GM12878 (cell line): ENCODE data around the gene SNCB.

Experiments used
- BCL3 ChIP-seq: IDR thresholded peaks from 2 replicates; pipeline ENCODE4 v1.6.1; 2011; ENCODE audit warnings: borderline replicate concordance, low read depth, mild to moderate bottlenecking, moderate library complexity, low read length; ENCODE audit not compliant: insufficient read depth, poor library complexity, severe bottlenecking
- CTCF ChIP-seq, 3 experiments: IDR thresholded peaks in 2 of 3; conservative IDR thresholded peaks in 1 of 3; 2 replicates each; pipeline ENCODE4 v1.5.1; 2011; ENCODE audit warnings: low read depth in 3 of 3, low read length in 3 of 3, mild to moderate bottlenecking in 3 of 3, control low read depth in 2 of 3, moderate library complexity in 2 of 3, inconsistent platforms in 1 of 3, mixed read lengths in 1 of 3; ENCODE audit not compliant: control insufficient read depth in 2 of 3, insufficient read depth in 1 of 3; ENCODE audit errors: extremely low read depth in 1 of 3
- ELK1 ChIP-seq: IDR thresholded peaks from 2 replicates; pipeline ENCODE4 v1.6.1; 2012; ENCODE audit warnings: low read depth, low read length, improper control_type of control experiment
- EP300 ChIP-seq, 2 experiments: fragments of 150-350 bp in 1 of 2; IDR thresholded peaks; 2 replicates each; pipeline ENCODE4 v1.6.1; 2011 to 2012; ENCODE audit warnings: low read depth in 2 of 2, low read length in 2 of 2, borderline replicate concordance in 1 of 2, improper control_type of control experiment in 1 of 2, inconsistent platforms in 1 of 2; ENCODE audit not compliant: control insufficient read depth in 1 of 2
- GABPA ChIP-seq: IDR thresholded peaks from 2 replicates; pipeline ENCODE4 v1.6.1; 2014; ENCODE audit warnings: antibody characterized with exemption, low read depth, mild to moderate bottlenecking, inconsistent platforms
- NRF1 ChIP-seq: conservative IDR thresholded peaks from 2 replicates; pipeline ENCODE4 v1.6.1; 2011; ENCODE audit warnings: mild to moderate bottlenecking, low read depth, low read length, improper control_type of control experiment
- POLR2A ChIP-seq: IDR thresholded peaks from 2 replicates; pipeline ENCODE4 v1.6.1; 2011; ENCODE audit warnings: low read depth, mild to moderate bottlenecking, low read length

- TF ChIP-seq BCL3 (no peak), POLR2A (no peak), NRF1 (no peak), ELK1 (no peak), EP300 (IDR thresholded peaks at IDR 0.05; ENCODE audit: borderline replicate concordance in 1 of 2, control insufficient read depth in 1 of 2, low read depth in 2 of 2, low read length in 2 of 2) (no peak), CTCF (IDR thresholded peaks at IDR 0.05 in 2 of 3, conservative IDR thresholded peaks at IDR 0.05 in 1 of 3; ENCODE audit: control insufficient read depth in 2 of 3, extremely low read depth in 1 of 3, insufficient read depth in 1 of 3, low read depth in 3 of 3, low read length in 3 of 3) (no peak), GABPA (no peak)
Observed at GRCh38 chr5:176618783-176619182, 11.6 kb downstream of the SNCB start.
